Neural cell (in vitro differentiated cells): ENCODE measurements around the gene ARF3.

Source experiments
- CTCF ChIP-seq: fragments of 450-650 bp; IDR thresholded peaks from 2 replicates; pipeline ENCODE4 v1.5.1; 2014; ENCODE audit warnings: antibody characterized with exemption, mild to moderate bottlenecking, moderate library complexity; ENCODE audit not compliant: poor library complexity, severe bottlenecking
- EP300 ChIP-seq: fragments of 450-650 bp; conservative IDR thresholded peaks from 2 replicates; pipeline ENCODE4 v1.6.1; 2014; ENCODE audit warnings: antibody characterized with exemption, mild to moderate bottlenecking, moderate library complexity; ENCODE audit not compliant: poor library complexity, severe bottlenecking
- EZH2 ChIP-seq: fragments of 200-600, 300-800 bp; shearing (Covaris generic), sonication (generic); IDR thresholded peaks from 2 replicates; pipeline ENCODE4 v1.6.1; 2014; ENCODE audit warnings: antibody characterized with exemption, low read length, borderline replicate concordance, mild to moderate bottlenecking; ENCODE audit not compliant: insufficient read depth, poor library complexity, severe bottlenecking
- POLR2AphosphoS5 ChIP-seq: IDR thresholded peaks from 2 replicates; pipeline ENCODE4 v1.6.1; 2012
- SMC3 ChIP-seq: fragments of 450-650 bp; conservative IDR thresholded peaks from 2 replicates; pipeline ENCODE4 v1.6.1; 2014; ENCODE audit warnings: antibody characterized with exemption, mild to moderate bottlenecking, moderate library complexity; ENCODE audit not compliant: poor library complexity
- TAF1 ChIP-seq: IDR thresholded peaks from 2 replicates; pipeline ENCODE4 v1.6.1; 2012; ENCODE audit warnings: low read depth
- TF ChIP-seq, protein P1 (sequence below): IDR thresholded peaks from 2 replicates; pipeline ENCODE4 v1.6.1; 2012; ENCODE audit warnings: borderline replicate concordance

- TF ChIP-seq CTCF = no peak
- TF ChIP-seq POLR2AphosphoS5 = no peak
- TF ChIP-seq EP300 = no peak
- no peak for TF ChIP-seq EZH2
- no peak for TF ChIP-seq SMC3
- no peak for TF ChIP-seq TAF1
- TF ChIP-seq, protein P1, sequence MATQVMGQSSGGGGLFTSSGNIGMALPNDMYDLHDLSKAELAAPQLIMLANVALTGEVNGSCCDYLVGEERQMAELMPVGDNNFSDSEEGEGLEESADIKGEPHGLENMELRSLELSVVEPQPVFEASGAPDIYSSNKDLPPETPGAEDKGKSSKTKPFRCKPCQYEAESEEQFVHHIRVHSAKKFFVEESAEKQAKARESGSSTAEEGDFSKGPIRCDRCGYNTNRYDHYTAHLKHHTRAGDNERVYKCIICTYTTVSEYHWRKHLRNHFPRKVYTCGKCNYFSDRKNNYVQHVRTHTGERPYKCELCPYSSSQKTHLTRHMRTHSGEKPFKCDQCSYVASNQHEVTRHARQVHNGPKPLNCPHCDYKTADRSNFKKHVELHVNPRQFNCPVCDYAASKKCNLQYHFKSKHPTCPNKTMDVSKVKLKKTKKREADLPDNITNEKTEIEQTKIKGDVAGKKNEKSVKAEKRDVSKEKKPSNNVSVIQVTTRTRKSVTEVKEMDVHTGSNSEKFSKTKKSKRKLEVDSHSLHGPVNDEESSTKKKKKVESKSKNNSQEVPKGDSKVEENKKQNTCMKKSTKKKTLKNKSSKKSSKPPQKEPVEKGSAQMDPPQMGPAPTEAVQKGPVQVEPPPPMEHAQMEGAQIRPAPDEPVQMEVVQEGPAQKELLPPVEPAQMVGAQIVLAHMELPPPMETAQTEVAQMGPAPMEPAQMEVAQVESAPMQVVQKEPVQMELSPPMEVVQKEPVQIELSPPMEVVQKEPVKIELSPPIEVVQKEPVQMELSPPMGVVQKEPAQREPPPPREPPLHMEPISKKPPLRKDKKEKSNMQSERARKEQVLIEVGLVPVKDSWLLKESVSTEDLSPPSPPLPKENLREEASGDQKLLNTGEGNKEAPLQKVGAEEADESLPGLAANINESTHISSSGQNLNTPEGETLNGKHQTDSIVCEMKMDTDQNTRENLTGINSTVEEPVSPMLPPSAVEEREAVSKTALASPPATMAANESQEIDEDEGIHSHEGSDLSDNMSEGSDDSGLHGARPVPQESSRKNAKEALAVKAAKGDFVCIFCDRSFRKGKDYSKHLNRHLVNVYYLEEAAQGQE = no peak
Observed at GRCh38 chr12:48954061-48954460, 3.2 kb downstream of the ARF3 start.
